HG03457 (cell line): ENCODE data around the gene RIPK3.
A peak's percentile ranks its signal among the peaks of the same experiment; 100 is the strongest.
"Not testable (repeated sequence)": the region's sequence is repeated elsewhere in the genome, so short reads cannot be mapped to it uniquely, and the experiment has no call there.

Experiments
- ATAC-seq: cut with Tn5 transposase; IDR thresholded peaks from one replicate; pipeline ENCODE4 v1.9.1; 2021; ENCODE audit warnings: moderate number of reproducible peaks; ENCODE audit not compliant: unreplicated experiment

Gene RIPK3

GRCh38 chr14:24369907-24370687, 30.3 kb upstream of the RIPK3 start:
- no peak for ATAC-seq

GRCh38 chr14:24369463-24369862, 29.7 kb upstream of the RIPK3 start:
- no peak for ATAC-seq

GRCh38 chr14:24368562-24369252, 28.9 kb upstream of the RIPK3 start:
- no peak for ATAC-seq

GRCh38 chr14:24368212-24368561, 28.4 kb upstream of the RIPK3 start:
- no peak for ATAC-seq

GRCh38 chr14:24367514-24368211, 27.9 kb upstream of the RIPK3 start, which contains the start of gene NFATC4:
NFATC4 (plus strand) TSS chr14:24368184; CDS start chr14:24368341, 157 bp downstream.
- ATAC-seq = peak; percentile 15

- ATAC-seq = peak; percentile 43
Observed at GRCh38 chr14:24366721-24367513, 27.1 kb upstream of the RIPK3 start.

GRCh38 chr14:24366413-24366720, 26.6 kb upstream of the RIPK3 start:
- ATAC-seq = no peak

GRCh38 chr14:24365600-24366412, 26.0 kb upstream of the RIPK3 start:
- ATAC-seq = no peak

- no peak for ATAC-seq
Observed at GRCh38 chr14:24364841-24365240, 25.1 kb upstream of the RIPK3 start.

GRCh38 chr14:24363401-24363800, 23.6 kb upstream of the RIPK3 start:
- no peak for ATAC-seq

- ATAC-seq = no peak
Observed at GRCh38 chr14:24362241-24362960, 22.6 kb upstream of the RIPK3 start.

GRCh38 chr14:24361326-24361725, 21.5 kb upstream of the RIPK3 start:
- ATAC-seq = no peak

GRCh38 chr14:24360281-24360680, 20.5 kb upstream of the RIPK3 start:
- no peak for ATAC-seq

- no peak for ATAC-seq
Observed at GRCh38 chr14:24356208-24356607, 16.4 kb upstream of the RIPK3 start.

GRCh38 chr14:24355009-24355408, 15.2 kb upstream of the RIPK3 start:
- no peak for ATAC-seq

- not testable (repeated sequence) for ATAC-seq
Observed at GRCh38 chr14:24354482-24354825, 14.7 kb upstream of the RIPK3 start.

GRCh38 chr14:24353559-24354481, 14.0 kb upstream of the RIPK3 start:
- no peak for ATAC-seq

- no peak for ATAC-seq
Observed at GRCh38 chr14:24351517-24351916, 11.7 kb upstream of the RIPK3 start.

GRCh38 chr14:24349742-24350141, 10.0 kb upstream of the RIPK3 start:
- no peak for ATAC-seq
